GM06990 (cell line): ENCODE data around the gene METTL6.
"Not testable (repeated sequence)": the region's sequence is repeated elsewhere in the genome, so short reads cannot be mapped to it uniquely, and the experiment has no call there.

ENCODE experiments used
- DNase-seq: peaks from one replicate; pipeline ENCODE4 v3.0.0-alpha.2; 2011; ENCODE audit not compliant: insufficient read length; ENCODE audit errors: extremely low read depth
- H3K27me3 ChIP-seq: replicated peaks from 2 replicates; pipeline ENCODE4 v1.6.0; 2011; ENCODE audit warnings: low read length; ENCODE audit not compliant: control insufficient read depth, insufficient read depth
- H3K36me3 ChIP-seq: 2 replicates; pipeline ENCODE4 v1.5.1; 2011; ENCODE audit warnings: low read length; ENCODE audit not compliant: control insufficient read depth, insufficient read depth
- H3K4me3 ChIP-seq: replicated peaks from 2 replicates; pipeline ENCODE4 v1.5.1; 2011; ENCODE audit warnings: low read depth, mild to moderate bottlenecking, control low read depth, low read length
- CTCF ChIP-seq: IDR thresholded peaks from 2 replicates; pipeline ENCODE4 v1.5.1; 2011; ENCODE audit warnings: low read length, control low read depth, mild to moderate bottlenecking, inconsistent platforms; ENCODE audit not compliant: insufficient read depth, poor library complexity, severe bottlenecking

The METTL6 gene

GRCh38 chr3:15391007-15391406 is 36.3 kb downstream of the METTL6 start:
- Histone ChIP-seq H3K36me3 (no peaks in the 10 kb centered on the region), H3K4me3 (no peak overlapping the region), H3K27me3 (no peaks in the 10 kb centered on the region)
- TF ChIP-seq CTCF = no peak
- DNase-seq = no peak

- no peak for DNase-seq
- H3K36me3 ChIP-seq = no peaks in the 10 kb centered on the region
- no peak overlapping the region for H3K4me3 ChIP-seq
- no peaks in the 10 kb centered on the region for H3K27me3 ChIP-seq
- no peak for TF ChIP-seq CTCF
Observed at GRCh38 chr3:15390460-15390859, 36.9 kb downstream of the METTL6 start.

- DNase-seq, H3K4me3 ChIP-seq, H3K36me3 ChIP-seq, H3K27me3 ChIP-seq: not testable (repeated sequence)
Observed at GRCh38 chr3:15388335-15388734, 39.0 kb downstream of the METTL6 start.

GRCh38 chr3:15387735-15388134 is 39.6 kb downstream of the METTL6 start:
- TF ChIP-seq CTCF = no peak
- H3K4me3 ChIP-seq = no peak overlapping the region
- no peaks in the 10 kb centered on the region for H3K27me3 ChIP-seq
- DNase-seq = no peak
- no peaks in the 10 kb centered on the region for H3K36me3 ChIP-seq

- no peak for TF ChIP-seq CTCF
- H3K27me3 ChIP-seq = no peaks in the 10 kb centered on the region
- no peak overlapping the region for H3K4me3 ChIP-seq
- no peak for DNase-seq
- H3K36me3 ChIP-seq = no peaks in the 10 kb centered on the region
Observed at GRCh38 chr3:15387171-15387581, 40.2 kb downstream of the METTL6 start.

GRCh38 chr3:15386654-15386955 is 40.7 kb downstream of the METTL6 start:
- DNase-seq, H3K4me3 ChIP-seq, H3K36me3 ChIP-seq, H3K27me3 ChIP-seq: not testable (repeated sequence)

- DNase-seq = no peak
- H3K36me3 ChIP-seq = no peaks in the 10 kb centered on the region
- no peaks in the 10 kb centered on the region for H3K27me3 ChIP-seq
- no peak overlapping the region for H3K4me3 ChIP-seq
- TF ChIP-seq CTCF = no peak
Observed at GRCh38 chr3:15385901-15386653, 41.3 kb downstream of the METTL6 start.

GRCh38 chr3:15385238-15385695 is 42.1 kb downstream of the METTL6 start:
- H3K4me3 ChIP-seq, H3K27me3 ChIP-seq: not testable (repeated sequence)

More at GRCh38 chr3:15385238-15385695, 42.1 kb downstream of the METTL6 start:
- not testable (repeated sequence) for DNase-seq, H3K36me3 ChIP-seq
